Left hindlimb (tissue), 1 donor: ENCODE data around the gene TMEM131L.

Source experiments
- DNase-seq: peaks from one replicate; pipeline ENCODE4 v3.0.0-alpha.2; 2018

The TMEM131L gene

GRCh38 chr4:153481478-153481877 is 15.3 kb downstream of the TMEM131L start:
- DNase-seq = no peak

- no peak for DNase-seq
Observed at GRCh38 chr4:153483432-153484418, 17.6 kb downstream of the TMEM131L start.

GRCh38 chr4:153485359-153485758 is 19.2 kb downstream of the TMEM131L start:
- no peak for DNase-seq

- DNase-seq = no peak
Observed at GRCh38 chr4:153485860-153486259, 19.7 kb downstream of the TMEM131L start.

- DNase-seq = no peak
Observed at GRCh38 chr4:153486281-153487151, 20.4 kb downstream of the TMEM131L start.

- DNase-seq = peak; percentile 56
Observed at GRCh38 chr4:153488006-153488891, 22.1 kb downstream of the TMEM131L start.

GRCh38 chr4:153489856-153490558 is 23.8 kb downstream of the TMEM131L start:
- no peak for DNase-seq

- no peak for DNase-seq
Observed at GRCh38 chr4:153490985-153491483, 24.9 kb downstream of the TMEM131L start.

- DNase-seq = no peak
Observed at GRCh38 chr4:153494562-153494961, 28.4 kb downstream of the TMEM131L start.

GRCh38 chr4:153495480-153496193 is 29.5 kb downstream of the TMEM131L start:
- DNase-seq = no peak

GRCh38 chr4:153497091-153497531 is 31.0 kb downstream of the TMEM131L start:
- no peak for DNase-seq

GRCh38 chr4:153497988-153498967 is 32.1 kb downstream of the TMEM131L start:
- peak; percentile 75 for DNase-seq

GRCh38 chr4:153499005-153499404 is 32.8 kb downstream of the TMEM131L start:
- peak; percentile 43 for DNase-seq

GRCh38 chr4:153501578-153501977 is 35.4 kb downstream of the TMEM131L start:
- no peak for DNase-seq

GRCh38 chr4:153502584-153502983 is 36.4 kb downstream of the TMEM131L start:
- DNase-seq = no peak

GRCh38 chr4:153506341-153507309 is 40.5 kb downstream of the TMEM131L start:
- DNase-seq = no peak

- no peak for DNase-seq
Observed at GRCh38 chr4:153507310-153508073, 41.3 kb downstream of the TMEM131L start.
